DND-41 (cell line): Measurements from ENCODE around the gene GINS2.

Source experiments
- EZH2 ChIP-seq: IDR thresholded peaks from 3 replicates; pipeline ENCODE4 v1.6.1; 2012; ENCODE audit warnings: borderline replicate concordance, low read depth, mild to moderate bottlenecking, moderate library complexity, low read length, inconsistent platforms; ENCODE audit not compliant: severe bottlenecking
- TF ChIP-seq, protein P1 (sequence below): IDR thresholded peaks from 2 replicates; pipeline ENCODE4 v1.5.1; 2012; ENCODE audit warnings: borderline replicate concordance, low read length, moderate library complexity, mild to moderate bottlenecking; ENCODE audit not compliant: poor library complexity, severe bottlenecking; ENCODE audit errors: extremely low read depth

DNA sequence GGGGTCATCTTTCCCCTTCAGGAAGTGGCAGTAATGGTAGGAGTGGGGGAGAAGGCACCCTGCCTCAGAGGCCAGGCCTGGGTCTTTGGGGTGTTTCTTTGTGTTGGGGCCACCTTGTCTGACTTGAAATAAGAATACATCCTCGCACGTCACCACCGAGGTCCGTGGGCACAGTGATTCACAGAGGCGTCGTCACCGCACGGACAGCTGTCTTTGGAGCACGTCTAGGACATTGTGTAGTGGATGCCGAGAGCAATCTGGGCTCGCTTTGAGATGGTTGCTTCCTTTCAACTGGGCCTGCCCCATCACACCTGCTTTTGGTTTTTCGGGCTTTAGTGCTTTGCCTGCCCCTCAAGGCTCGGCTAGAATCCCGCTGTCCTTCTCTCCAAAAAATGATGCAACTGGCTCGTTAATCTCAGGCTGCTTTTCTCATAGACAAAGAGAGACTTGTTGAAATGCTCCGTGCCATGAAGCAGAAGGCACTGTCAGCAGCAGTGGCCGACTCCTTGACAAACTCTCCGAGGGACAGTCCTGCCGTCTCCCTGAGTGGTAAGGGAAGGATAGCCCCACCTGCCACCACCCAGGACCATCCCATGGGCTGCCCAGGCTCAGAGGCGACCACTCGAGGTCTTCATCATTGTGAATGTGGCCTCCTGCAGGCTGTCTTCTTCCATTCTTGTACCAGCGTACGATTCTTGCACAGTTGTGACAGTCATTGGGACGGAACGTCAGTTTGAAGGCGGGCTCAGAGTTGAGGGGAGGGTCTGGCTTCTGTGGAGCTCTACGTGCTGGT is 24.0 kb downstream of the GINS2 start:
- TF ChIP-seq, protein P1, sequence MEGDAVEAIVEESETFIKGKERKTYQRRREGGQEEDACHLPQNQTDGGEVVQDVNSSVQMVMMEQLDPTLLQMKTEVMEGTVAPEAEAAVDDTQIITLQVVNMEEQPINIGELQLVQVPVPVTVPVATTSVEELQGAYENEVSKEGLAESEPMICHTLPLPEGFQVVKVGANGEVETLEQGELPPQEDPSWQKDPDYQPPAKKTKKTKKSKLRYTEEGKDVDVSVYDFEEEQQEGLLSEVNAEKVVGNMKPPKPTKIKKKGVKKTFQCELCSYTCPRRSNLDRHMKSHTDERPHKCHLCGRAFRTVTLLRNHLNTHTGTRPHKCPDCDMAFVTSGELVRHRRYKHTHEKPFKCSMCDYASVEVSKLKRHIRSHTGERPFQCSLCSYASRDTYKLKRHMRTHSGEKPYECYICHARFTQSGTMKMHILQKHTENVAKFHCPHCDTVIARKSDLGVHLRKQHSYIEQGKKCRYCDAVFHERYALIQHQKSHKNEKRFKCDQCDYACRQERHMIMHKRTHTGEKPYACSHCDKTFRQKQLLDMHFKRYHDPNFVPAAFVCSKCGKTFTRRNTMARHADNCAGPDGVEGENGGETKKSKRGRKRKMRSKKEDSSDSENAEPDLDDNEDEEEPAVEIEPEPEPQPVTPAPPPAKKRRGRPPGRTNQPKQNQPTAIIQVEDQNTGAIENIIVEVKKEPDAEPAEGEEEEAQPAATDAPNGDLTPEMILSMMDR: no peak
- no peak for TF ChIP-seq EZH2
